Measurements from ENCODE around the gene C2CD2L. TPM values are rescaled to one million over a fixed set of nuclear protein-coding genes. Genes with fewer than 3 reads are reported as not detected.

C2CD2L gene
- total and polyA plus RNA-seq, 10 of the 15 experiments (the other 5 are each of a cell fraction or from before 2014, with no cell fraction given): 0.21 to 9.6 (median 5.1) TPM

DNA sequence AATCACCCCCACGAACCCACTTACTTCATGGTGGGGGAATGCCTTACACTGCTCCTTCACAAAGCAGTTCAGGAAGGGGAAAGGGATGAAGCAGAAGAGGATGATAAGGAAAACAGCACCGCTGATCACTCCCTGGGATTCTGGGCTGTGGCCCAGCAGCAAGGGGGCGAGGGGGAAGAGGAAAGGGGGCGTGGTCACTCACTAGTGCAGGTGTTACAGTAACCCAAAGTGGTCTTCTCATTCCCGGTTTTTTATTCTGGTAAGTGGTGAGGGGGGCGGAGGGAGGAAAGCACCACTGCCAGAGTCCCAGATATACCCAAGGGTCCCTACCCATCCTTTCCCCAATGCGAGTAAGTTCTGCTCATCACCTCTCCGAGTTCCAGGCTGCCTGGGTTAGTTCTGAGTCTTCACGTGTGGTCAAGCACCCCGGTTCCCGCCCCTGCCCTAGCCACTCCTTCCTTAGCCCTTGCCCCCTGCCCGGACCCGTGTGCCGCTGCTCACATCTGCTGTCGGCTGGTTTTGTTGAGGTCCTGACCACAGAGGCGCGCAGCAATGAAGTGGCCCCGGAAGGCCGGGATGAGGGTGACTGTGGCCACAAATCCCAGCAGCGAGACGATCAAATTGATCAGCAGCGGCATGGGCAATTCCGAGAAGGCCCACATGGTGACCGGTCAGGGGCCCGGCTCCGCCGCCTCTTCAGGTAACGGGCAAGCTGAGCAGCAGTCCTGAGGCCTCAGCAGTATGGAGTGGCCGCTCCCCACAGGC is 6.0 kb upstream of the C2CD2L start:
- H3K4me1 ChIP-seq (ENCODE audit: control insufficient read depth, insufficient read depth, low read length): peaks cover 21% of the 10 kb centered on the region
- ChIA-PET POLR2A (interaction anchor here (0.6 to 2.4 kb wide), 9 partner anchors 7 to 160 kb away, joined by 3 to 25 read pairs (median 4); partner anchors contain the start of genes HINFP, HMBS and VPS11), CTCF (interaction anchor here (1.0 to 2.2 kb wide), 13 partner anchors 17 to 237 kb away, joined by 3 to 13 read pairs (median 4); partner anchors contain the start of genes CBL, HINFP and VPS11), SMC1A (ENCODE audit: uncharacterized antibody, unreplicated experiment) (interaction anchor here (1.0 to 1.8 kb wide), 4 partner anchors 11 to 68 kb away, joined by 4 to 17 read pairs (median 4); partner anchors contain the start of genes HINFP, HMBS and NLRX1), RAD21 (ENCODE audit: unreplicated experiment) (interaction anchor here (0.6 to 1.7 kb wide), 7 partner anchors 15 to 285 kb away, joined by 3 to 22 read pairs (median 6); partner anchors contain the start of genes HINFP, HMBS and VPS11)
- BruUV-seq (replicated peaks): TSS peak; percentile 70
- H4K20me1 ChIP-seq (ENCODE audit: control insufficient read depth, insufficient read depth): no peaks in the 10 kb centered on the region
- intact Hi-C loops (cut with micrococcal nuclease; ENCODE audit: unreplicated experiment): loop anchor here (5.0 kb wide), 2 partner anchors 84 to 174 kb away; partner anchors contain the start of genes BCL9L, RPS25 and TRAPPC4
- peak overlapping the region; percentile 97 for H3K4me3 ChIP-seq
- WGBS (ENCODE audit: insufficient coverage, insufficient replicate concordance, low lambda C conversion rate, missing lambda C conversion rate): 2% methylated on average over 29 of the region's 29 CpGs
- in situ Hi-C loops (cut with MboI): no loop called here
- peaks cover 23% of the 10 kb centered on the region for H3K79me2 ChIP-seq (ENCODE audit: control insufficient read depth, insufficient read depth, low read length)
- no peak for FAIRE-seq
- TF ChIP-seq NFYB (IDR thresholded peaks at IDR 0.05; ENCODE audit: insufficient read depth, low read depth, low read length): no peak
- TF ChIP-seq SMC3 (IDR thresholded peaks at IDR 0.05; ENCODE audit: borderline replicate concordance, low read length): 0 out of 2 replicates have a peak, but pooled peaks have one; percentile 12
- TF ChIP-seq LARP7 (IDR thresholded peaks at IDR 0.05): no peak; the same call in 1 of the 2 replicates
- 0 out of 2 replicates have a peak, but pooled peaks have one; percentile 15 for TF ChIP-seq BRCA1 (IDR thresholded peaks at IDR 0.05; ENCODE audit: low read depth, low read length)
- TF ChIP-seq NR2C1 (IDR thresholded peaks at IDR 0.05): no peak
- no peak for TF ChIP-seq CBFB (IDR thresholded peaks at IDR 0.05; ENCODE audit: low read depth)
- no peak for TF ChIP-seq JUNB (IDR thresholded peaks at IDR 0.05)
- peak; percentile 24; the same call in 1 of the 2 replicates for TF ChIP-seq RUNX3 (IDR thresholded peaks at IDR 0.05; ENCODE audit: low read length)
- TF ChIP-seq, protein P1, sequence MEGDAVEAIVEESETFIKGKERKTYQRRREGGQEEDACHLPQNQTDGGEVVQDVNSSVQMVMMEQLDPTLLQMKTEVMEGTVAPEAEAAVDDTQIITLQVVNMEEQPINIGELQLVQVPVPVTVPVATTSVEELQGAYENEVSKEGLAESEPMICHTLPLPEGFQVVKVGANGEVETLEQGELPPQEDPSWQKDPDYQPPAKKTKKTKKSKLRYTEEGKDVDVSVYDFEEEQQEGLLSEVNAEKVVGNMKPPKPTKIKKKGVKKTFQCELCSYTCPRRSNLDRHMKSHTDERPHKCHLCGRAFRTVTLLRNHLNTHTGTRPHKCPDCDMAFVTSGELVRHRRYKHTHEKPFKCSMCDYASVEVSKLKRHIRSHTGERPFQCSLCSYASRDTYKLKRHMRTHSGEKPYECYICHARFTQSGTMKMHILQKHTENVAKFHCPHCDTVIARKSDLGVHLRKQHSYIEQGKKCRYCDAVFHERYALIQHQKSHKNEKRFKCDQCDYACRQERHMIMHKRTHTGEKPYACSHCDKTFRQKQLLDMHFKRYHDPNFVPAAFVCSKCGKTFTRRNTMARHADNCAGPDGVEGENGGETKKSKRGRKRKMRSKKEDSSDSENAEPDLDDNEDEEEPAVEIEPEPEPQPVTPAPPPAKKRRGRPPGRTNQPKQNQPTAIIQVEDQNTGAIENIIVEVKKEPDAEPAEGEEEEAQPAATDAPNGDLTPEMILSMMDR (IDR thresholded peaks at IDR 0.05 in 2 of 3, conservative IDR thresholded peaks at IDR 0.05 in 1 of 3; ENCODE audit: control insufficient read depth in 2 of 3, extremely low read depth in 1 of 3, insufficient read depth in 1 of 3, low read depth in 3 of 3, low read length in 3 of 3): peak in 1 of 3 experiments; percentile 9; a peak in 1 of 6 replicates
- TF ChIP-seq POLR2A (IDR thresholded peaks at IDR 0.05; ENCODE audit: low read depth, low read length): peak; percentile 59
- TF ChIP-seq WRNIP1 (IDR thresholded peaks at IDR 0.05; ENCODE audit: borderline replicate concordance, low read depth, low read length): no peak
- no peak for TF ChIP-seq YBX1 (IDR thresholded peaks at IDR 0.05)
- no peak for TF ChIP-seq ZNF24 (IDR thresholded peaks at IDR 0.05)
- H3K9ac ChIP-seq (ENCODE audit: control insufficient read depth, insufficient read depth, low read length): peak overlapping the region; percentile 87
- peaks cover 6 to 7% of the 10 kb centered on the region in 2 experiments; a peak in 3 of 4 replicates for H3K36me3 ChIP-seq (ENCODE audit: control insufficient read depth in 2 of 2, insufficient read depth in 2 of 2, low read length in 1 of 2)
- peak overlapping the region; percentile 90 for H3K4me2 ChIP-seq (ENCODE audit: control insufficient read depth, insufficient read depth)
- H3K27ac ChIP-seq (ENCODE audit: control insufficient read depth, insufficient read depth): peak overlapping the region; percentile 96
- no peak for DNase-seq (ENCODE audit: low read depth, low spot score)
- no peaks in the 10 kb centered on the region for H3K9me3 ChIP-seq (replicated peaks; ENCODE audit: control insufficient read depth, insufficient read depth, low read length)
- no peaks in the 10 kb centered on the region for H3K27me3 ChIP-seq (replicated peaks in 1 of 2; ENCODE audit: control insufficient read depth in 2 of 2, insufficient read depth in 2 of 2, low read length in 1 of 2)
- peak; percentile 68 for ATAC-seq
- H2AFZ ChIP-seq (ENCODE audit: control insufficient read depth, low read depth, low read length): peak overlapping the region; percentile 96
